GM12892 (cell line): ENCODE data around the gene ALKBH4.

Experiments
- POLR2A ChIP-seq: IDR thresholded peaks from 2 replicates; pipeline ENCODE4 v1.6.1; 2011; ENCODE audit warnings: low read depth, low read length, control low read depth
- POLR2AphosphoS5 ChIP-seq: IDR thresholded peaks from 2 replicates; pipeline ENCODE4 v1.6.1; 2011; ENCODE audit warnings: low read depth, low read length, control low read depth

GRCh38 chr7:102412548-102412947, 52.1 kb downstream of the ALKBH4 start:
- TF ChIP-seq POLR2A: no peak
- no peak for TF ChIP-seq POLR2AphosphoS5
